ENCODE results near the gene ZNF648. TPM values are rescaled to one million over a fixed set of nuclear protein-coding genes. Genes with fewer than 3 reads are reported as not detected.
"Not testable (repeated sequence)": the region's sequence is repeated elsewhere in the genome, so short reads cannot be mapped to it uniquely, and the experiment has no call there.

Gene ZNF648, protein sequence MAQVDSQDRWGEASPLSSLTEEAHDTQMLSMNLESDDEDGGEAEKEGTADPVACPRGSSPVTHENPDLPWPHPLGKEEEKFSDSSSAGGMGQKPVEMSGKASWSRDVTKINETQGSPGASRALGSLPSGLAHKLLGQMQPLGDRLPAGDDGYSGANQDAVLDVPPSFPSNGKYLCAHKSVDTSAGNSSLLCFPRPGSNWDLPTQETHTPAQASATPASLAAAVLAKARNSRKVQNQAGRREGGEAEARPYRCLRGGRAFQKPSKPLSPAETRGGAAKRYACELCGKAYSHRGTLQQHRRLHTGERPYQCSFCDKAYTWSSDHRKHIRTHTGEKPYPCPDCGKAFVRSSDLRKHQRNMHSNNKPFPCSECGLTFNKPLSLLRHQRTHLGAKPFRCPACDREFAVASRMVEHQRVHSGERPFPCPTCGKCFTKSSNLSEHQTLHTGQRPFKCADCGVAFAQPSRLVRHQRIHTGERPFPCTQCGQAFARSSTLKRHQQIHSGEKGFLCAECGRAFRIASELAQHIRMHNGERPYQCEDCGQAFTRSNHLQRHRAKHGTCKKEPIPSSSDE
- total RNA-seq: not detected

- ATAC-seq (no peak), DNase-seq (no peak)
- no peaks in the 10 kb centered on the region for H3K9me3 Mint-ChIP-seq (ENCODE audit: low read depth)
- intact Hi-C loops (cut with DNase I, micrococcal nuclease): no loop called here
- no peaks in the 10 kb centered on the region for H3K36me3 Mint-ChIP-seq (ENCODE audit: low read depth)
- ChIA-PET CTCF (no interaction called here), POLR2A (no interaction called here)
- H3K27me3 Mint-ChIP-seq: peaks cover 45% of the 10 kb centered on the region
- peaks cover 2% of the 10 kb centered on the region for H3K4me1 Mint-ChIP-seq
- no peak within 1 kb of the TSS for H3K4me3 Mint-ChIP-seq
- H3K27ac Mint-ChIP-seq: no peak within 1 kb of the TSS
Observed at GRCh38 chr1:182061594-182061993, at the start of gene ZNF648. Gene ZNF648, minus strand, starts transcription at chr1:182061712. Its CDS starts 3,702 bp downstream, at chr1:182058010.

DNA sequence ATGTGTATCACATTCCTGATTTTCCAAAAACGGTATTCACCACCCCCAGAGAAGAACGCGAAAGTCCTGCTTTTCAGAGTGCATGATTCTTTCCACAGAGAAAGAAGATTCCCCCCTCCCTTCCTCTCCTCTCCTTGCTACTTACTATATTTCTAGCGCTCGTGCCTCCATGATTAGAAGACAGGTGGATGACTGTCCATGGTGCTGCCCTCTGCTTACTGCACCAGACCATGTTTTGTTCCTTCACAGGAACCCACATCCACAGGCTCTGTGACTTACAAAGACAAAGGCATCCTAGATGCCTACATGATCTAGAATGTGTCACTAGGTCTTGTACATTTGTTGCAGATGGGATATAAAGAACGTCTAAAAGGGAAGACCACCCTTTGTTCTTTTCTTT, 49.1 kb upstream of the ZNF648 start:
- Mint-ChIP-seq H3K27ac (no peak overlapping the region), H3K27me3 (peaks cover 10% of the 10 kb centered on the region), H3K4me1 (peaks cover 2% of the 10 kb centered on the region), H3K36me3 (ENCODE audit: low read depth) (no peaks in the 10 kb centered on the region), H3K4me3 (no peak overlapping the region), H3K9me3 (ENCODE audit: low read depth) (peaks cover 7% of the 10 kb centered on the region)
- intact Hi-C loops (cut with DNase I, micrococcal nuclease): no loop called here
- no peak for DNase-seq
- CTCF ChIA-PET: no interaction called here
- POLR2A ChIA-PET: no interaction called here
- ATAC-seq: no peak

DNA sequence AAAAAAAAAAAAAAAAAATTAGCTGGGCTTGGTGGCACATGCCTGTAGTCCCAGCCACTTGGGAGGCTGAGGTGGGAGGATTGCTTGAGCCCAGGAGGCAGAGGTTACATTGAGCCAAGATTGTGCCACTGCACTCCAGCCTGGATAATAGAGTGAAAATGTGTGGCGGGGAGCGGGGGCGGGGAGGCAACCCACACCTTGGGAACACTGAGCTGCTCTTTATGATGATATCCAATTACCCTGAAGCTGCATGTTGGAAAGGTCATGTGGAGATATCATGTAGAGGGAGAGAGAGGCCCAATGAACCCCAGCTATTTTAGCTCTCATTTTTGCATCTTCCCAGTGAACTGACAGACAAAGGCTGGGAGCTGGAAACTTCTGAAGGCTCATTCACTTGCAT, 48.3 kb upstream of the ZNF648 start:
- ATAC-seq: no peak
- H3K4me1 Mint-ChIP-seq: peaks cover 2% of the 10 kb centered on the region
- H3K9me3 Mint-ChIP-seq (ENCODE audit: low read depth): peaks cover 7% of the 10 kb centered on the region
- no peaks in the 10 kb centered on the region for H3K36me3 Mint-ChIP-seq (ENCODE audit: low read depth)
- no peak overlapping the region for H3K27ac Mint-ChIP-seq
- no peak for DNase-seq
- POLR2A ChIA-PET: interaction anchor here (0.7 kb wide), 1 partner anchor 46 kb away, joined by 3 read pairs; no protein-coding TSS in a partner anchor
- CTCF ChIA-PET: interaction anchor here (1.5 kb wide), 1 partner anchor 25 kb away, joined by 4 read pairs; no protein-coding TSS in a partner anchor
- no peak overlapping the region for H3K4me3 Mint-ChIP-seq
- intact Hi-C loops (cut with DNase I, micrococcal nuclease): no loop called here
- H3K27me3 Mint-ChIP-seq: peaks cover 12% of the 10 kb centered on the region

GRCh38 chr1:182107209-182107608, 45.7 kb upstream of the ZNF648 start:
- no peaks in the 10 kb centered on the region for H3K4me1 Mint-ChIP-seq
- H3K27me3 Mint-ChIP-seq: peaks cover 9% of the 10 kb centered on the region
- DNase-seq (no peak), ATAC-seq (no peak)
- no peak overlapping the region for H3K27ac Mint-ChIP-seq
- intact Hi-C loops (cut with DNase I, micrococcal nuclease): no loop called here
- no peaks in the 10 kb centered on the region for H3K36me3 Mint-ChIP-seq (ENCODE audit: low read depth)
- ChIA-PET POLR2A (no interaction called here), CTCF (no interaction called here)
- H3K9me3 Mint-ChIP-seq (ENCODE audit: low read depth): peaks cover 7% of the 10 kb centered on the region
- no peak overlapping the region for H3K4me3 Mint-ChIP-seq

DNA sequence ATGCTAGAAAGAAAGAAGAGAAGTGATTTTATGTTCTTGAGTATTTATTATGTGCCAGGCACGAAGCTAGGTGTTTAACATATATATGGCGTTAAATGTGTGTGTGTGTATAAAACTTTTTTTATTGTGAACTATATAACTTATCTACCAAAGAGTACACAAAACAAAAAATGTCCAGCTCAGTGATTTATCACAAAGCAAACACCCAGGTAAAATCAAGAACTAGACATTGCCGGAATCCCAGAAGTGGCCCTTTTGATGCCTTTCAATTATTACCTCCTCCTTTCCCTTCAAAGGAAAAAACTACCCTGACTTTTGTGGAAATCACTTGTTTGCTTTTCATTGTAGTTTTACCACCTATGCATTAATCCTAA, 40.5 kb upstream of the ZNF648 start:
- POLR2A ChIA-PET: no interaction called here
- ATAC-seq (no peak), DNase-seq (no peak)
- peaks cover 4% of the 10 kb centered on the region for H3K27me3 Mint-ChIP-seq
- H3K9me3 Mint-ChIP-seq (ENCODE audit: low read depth): no peaks in the 10 kb centered on the region
- H3K4me1 Mint-ChIP-seq: no peaks in the 10 kb centered on the region
- intact Hi-C loops (cut with DNase I, micrococcal nuclease): no loop called here
- H3K36me3 Mint-ChIP-seq (ENCODE audit: low read depth): no peaks in the 10 kb centered on the region
- no peak overlapping the region for H3K4me3 Mint-ChIP-seq
- no peak overlapping the region for H3K27ac Mint-ChIP-seq
- CTCF ChIA-PET: interaction anchor here (0.5 kb wide), 1 partner anchor 297 kb away, joined by 3 read pairs; no protein-coding TSS in a partner anchor

DNA sequence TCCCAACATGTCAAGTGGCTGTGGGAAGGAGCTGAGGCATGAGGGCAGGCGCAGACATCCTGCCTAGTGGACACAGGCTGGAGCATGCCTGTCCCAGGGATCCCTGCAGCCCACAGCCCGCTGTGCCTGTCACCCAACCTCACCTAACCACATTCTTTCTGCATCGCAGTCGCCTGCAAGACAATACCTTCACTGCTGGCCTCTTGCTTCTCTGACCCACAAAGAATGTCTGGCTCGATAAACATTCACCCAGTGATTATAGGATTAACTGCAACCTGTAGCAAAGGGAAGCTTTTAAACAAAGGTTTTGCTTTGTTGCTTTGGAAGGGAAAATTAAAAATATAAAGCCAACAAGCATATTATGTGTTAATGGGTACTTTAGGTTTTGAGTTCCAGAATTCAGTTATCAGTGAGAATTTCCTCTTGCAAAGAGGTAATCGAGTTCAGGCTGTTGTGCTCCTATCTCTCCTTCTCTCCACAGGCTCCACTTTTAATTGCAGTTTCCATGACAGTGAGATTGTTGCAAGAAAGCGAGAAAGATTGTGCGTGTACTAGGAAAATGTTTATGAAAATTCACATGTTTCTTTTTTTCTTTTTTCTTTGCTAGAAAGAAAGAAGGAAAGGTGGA, 40.0 kb upstream of the ZNF648 start:
- no peak overlapping the region for H3K4me3 Mint-ChIP-seq
- ChIA-PET POLR2A (no interaction called here), CTCF (interaction anchor here (0.5 kb wide), 1 partner anchor 298 kb away, joined by 3 read pairs; no protein-coding TSS in a partner anchor)
- H3K27me3 Mint-ChIP-seq: peaks cover 4% of the 10 kb centered on the region
- H3K36me3 Mint-ChIP-seq (ENCODE audit: low read depth): no peaks in the 10 kb centered on the region
- no peaks in the 10 kb centered on the region for H3K4me1 Mint-ChIP-seq
- H3K27ac Mint-ChIP-seq: no peak overlapping the region
- no peaks in the 10 kb centered on the region for H3K9me3 Mint-ChIP-seq (ENCODE audit: low read depth)
- DNase-seq: no peak
- no peak for ATAC-seq
- intact Hi-C loops (cut with DNase I, micrococcal nuclease): no loop called here

GRCh38 chr1:182098301-182098700, 36.8 kb upstream of the ZNF648 start:
- H3K9me3 Mint-ChIP-seq (ENCODE audit: low read depth): no peaks in the 10 kb centered on the region
- no peaks in the 10 kb centered on the region for H3K36me3 Mint-ChIP-seq (ENCODE audit: low read depth)
- H3K27ac Mint-ChIP-seq: no peak overlapping the region
- DNase-seq: no peak
- POLR2A ChIA-PET: no interaction called here
- ATAC-seq: no peak
- peaks cover 6% of the 10 kb centered on the region for H3K27me3 Mint-ChIP-seq
- H3K4me3 Mint-ChIP-seq: no peak overlapping the region
- intact Hi-C loops (cut with DNase I, micrococcal nuclease): no loop called here
- H3K4me1 Mint-ChIP-seq: no peaks in the 10 kb centered on the region
- CTCF ChIA-PET: interaction anchor here (0.6 kb wide), 1 partner anchor 493 kb away, joined by 3 read pairs; no protein-coding TSS in a partner anchor

GRCh38 chr1:182095946-182096345, 34.4 kb upstream of the ZNF648 start:
- Mint-ChIP-seq H3K27ac (no peak overlapping the region), H3K27me3 (peaks cover 4% of the 10 kb centered on the region), H3K4me3 (no peak overlapping the region), H3K9me3 (ENCODE audit: low read depth) (no peaks in the 10 kb centered on the region), H3K4me1 (no peaks in the 10 kb centered on the region), H3K36me3 (ENCODE audit: low read depth) (no peaks in the 10 kb centered on the region)
- no peak for ATAC-seq
- no peak for DNase-seq
- intact Hi-C loops (cut with DNase I, micrococcal nuclease): no loop called here
- ChIA-PET POLR2A (no interaction called here), CTCF (interaction anchor here (0.6 to 1.6 kb wide), 2 partner anchors 15 to 301 kb away, joined by 3 read pairs; no protein-coding TSS in a partner anchor)

DNA sequence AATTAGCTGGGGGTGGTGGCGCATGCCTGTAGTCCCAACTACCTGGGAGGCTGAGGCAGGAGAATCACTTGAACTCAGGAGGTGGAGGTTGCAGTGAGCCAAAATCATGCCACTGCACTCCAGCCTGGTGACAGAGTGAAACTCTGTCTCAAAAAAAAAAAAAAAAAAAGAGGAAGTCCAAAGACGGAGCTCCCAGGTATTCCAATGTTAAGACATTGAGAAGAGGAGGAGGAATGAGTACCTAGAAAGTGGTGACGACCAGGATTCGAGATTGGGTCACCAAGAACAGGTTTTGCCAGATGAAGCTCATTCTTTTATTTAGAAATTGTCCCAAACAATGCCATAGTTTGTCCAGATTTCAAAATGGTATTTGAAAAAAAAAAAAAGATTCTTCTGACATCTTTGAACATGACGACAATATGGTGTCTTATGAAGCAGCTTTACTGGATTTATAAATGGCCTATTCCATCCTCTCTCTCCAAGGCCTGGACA, 33.0 kb upstream of the ZNF648 start:
- not testable (repeated sequence) for ATAC-seq, H3K27me3 Mint-ChIP-seq

DNA sequence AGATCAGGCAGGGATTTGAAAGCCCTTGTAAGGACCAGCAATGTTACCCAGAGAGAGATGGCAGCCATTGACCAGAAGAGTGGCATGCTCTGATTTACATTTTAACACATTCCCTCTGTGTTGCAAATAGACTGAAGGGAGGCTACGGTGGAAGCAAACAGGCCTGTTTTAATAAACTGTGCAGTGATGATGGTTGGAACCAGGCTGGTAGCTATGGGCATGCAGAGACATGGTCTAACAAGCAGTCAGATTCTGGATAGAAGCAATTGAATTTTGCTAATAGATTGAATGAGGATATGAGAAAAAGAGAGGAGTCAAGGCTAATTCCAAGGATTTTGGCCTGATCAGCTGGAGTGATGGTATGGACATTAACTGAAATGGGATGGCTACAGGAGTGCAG, 32.3 kb upstream of the ZNF648 start:
- Mint-ChIP-seq H3K27me3 (peaks cover 4% of the 10 kb centered on the region), H3K4me3 (no peak overlapping the region), H3K36me3 (ENCODE audit: low read depth) (no peaks in the 10 kb centered on the region), H3K27ac (no peak overlapping the region), H3K4me1 (peaks cover under 1% of the 10 kb centered on the region), H3K9me3 (ENCODE audit: low read depth) (no peaks in the 10 kb centered on the region)
- ChIA-PET CTCF (interaction anchor here (2.1 kb wide), 1 partner anchor 16 kb away, joined by 4 read pairs; no protein-coding TSS in a partner anchor), POLR2A (no interaction called here)
- DNase-seq (no peak), ATAC-seq (no peak)
- intact Hi-C loops (cut with DNase I, micrococcal nuclease): no loop called here

More for the DNA sequence above, 33.0 kb upstream of the ZNF648 start:
- H3K9me3 Mint-ChIP-seq (ENCODE audit: low read depth); POLR2A ChIA-PET; H3K4me3 Mint-ChIP-seq; DNase-seq; intact Hi-C loops (cut with DNase I, micrococcal nuclease); H3K27ac Mint-ChIP-seq; H3K36me3 Mint-ChIP-seq (ENCODE audit: low read depth); H3K4me1 Mint-ChIP-seq: not testable (repeated sequence)
- CTCF ChIA-PET: interaction anchor here (0.6 to 2.1 kb wide), 6 partner anchors 9 to 781 kb away, joined by 3 to 4 read pairs (median 3); no protein-coding TSS in a partner anchor

GRCh38 chr1:182092336-182092735, 30.8 kb upstream of the ZNF648 start:
- no peak for ATAC-seq

More at GRCh38 chr1:182092336-182092735, 30.8 kb upstream of the ZNF648 start:
- Mint-ChIP-seq H3K27ac (no peak overlapping the region), H3K4me1 (peaks cover 15% of the 10 kb centered on the region), H3K9me3 (ENCODE audit: low read depth) (no peaks in the 10 kb centered on the region), H3K27me3 (peaks cover 4% of the 10 kb centered on the region), H3K36me3 (ENCODE audit: low read depth) (no peaks in the 10 kb centered on the region), H3K4me3 (no peak overlapping the region)
- intact Hi-C loops (cut with DNase I, micrococcal nuclease): no loop called here
- no peak for DNase-seq
- ChIA-PET CTCF (interaction anchor here (0.6 to 1.4 kb wide), 5 partner anchors 12 to 307 kb away, joined by 3 to 5 read pairs (median 4); no protein-coding TSS in a partner anchor), POLR2A (no interaction called here)

Measured in activated CD4-positive, alpha-beta T cell treated with anti-CD3 and anti-CD28 coated beads for 36 hours (primary cell).